ENCODE measurements around the gene PKD1L1.

- TF ChIP-seq CTCF (optimal IDR thresholded peaks at IDR 0.05 in 1 of 3, IDR thresholded peaks at IDR 0.05 in 1 of 3, conservative IDR thresholded peaks at IDR 0.05 in 1 of 3; ENCODE audit: extremely low read depth in 1 of 3, insufficient read depth in 2 of 3, low read length in 3 of 3) (peak in 1 of 3 experiments; percentile 16), EZH2 (IDR thresholded peaks at IDR 0.05; ENCODE audit: low read length) (no peak)
Measured at GRCh38 chr7:47992446-47992845, 44.2 kb upstream of the PKD1L1 start.
